ENCODE data around the gene NEAT1.

NEAT1 gene

DNA sequence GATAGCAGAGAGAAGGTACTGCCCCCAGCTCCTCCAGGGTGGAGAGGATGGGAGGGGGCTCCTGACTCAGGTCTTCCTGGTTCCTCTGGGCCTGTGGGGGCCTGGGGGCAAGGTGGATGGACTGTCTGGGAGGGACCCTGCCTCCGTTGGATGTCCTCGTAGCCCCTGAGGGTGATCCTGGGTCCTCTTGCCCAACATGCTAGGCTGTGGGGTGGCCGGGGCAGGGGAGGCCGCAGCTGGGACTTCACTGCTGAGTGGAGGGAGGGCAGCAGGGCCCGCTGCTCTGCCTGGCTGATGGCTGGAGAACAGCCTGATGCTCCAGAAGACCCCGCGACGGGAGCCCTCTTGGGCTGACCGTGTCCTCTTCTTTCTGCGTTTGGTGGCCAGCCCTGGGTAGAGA, 22.8 kb upstream of the NEAT1 start:
- TF ChIP-seq, protein P1, sequence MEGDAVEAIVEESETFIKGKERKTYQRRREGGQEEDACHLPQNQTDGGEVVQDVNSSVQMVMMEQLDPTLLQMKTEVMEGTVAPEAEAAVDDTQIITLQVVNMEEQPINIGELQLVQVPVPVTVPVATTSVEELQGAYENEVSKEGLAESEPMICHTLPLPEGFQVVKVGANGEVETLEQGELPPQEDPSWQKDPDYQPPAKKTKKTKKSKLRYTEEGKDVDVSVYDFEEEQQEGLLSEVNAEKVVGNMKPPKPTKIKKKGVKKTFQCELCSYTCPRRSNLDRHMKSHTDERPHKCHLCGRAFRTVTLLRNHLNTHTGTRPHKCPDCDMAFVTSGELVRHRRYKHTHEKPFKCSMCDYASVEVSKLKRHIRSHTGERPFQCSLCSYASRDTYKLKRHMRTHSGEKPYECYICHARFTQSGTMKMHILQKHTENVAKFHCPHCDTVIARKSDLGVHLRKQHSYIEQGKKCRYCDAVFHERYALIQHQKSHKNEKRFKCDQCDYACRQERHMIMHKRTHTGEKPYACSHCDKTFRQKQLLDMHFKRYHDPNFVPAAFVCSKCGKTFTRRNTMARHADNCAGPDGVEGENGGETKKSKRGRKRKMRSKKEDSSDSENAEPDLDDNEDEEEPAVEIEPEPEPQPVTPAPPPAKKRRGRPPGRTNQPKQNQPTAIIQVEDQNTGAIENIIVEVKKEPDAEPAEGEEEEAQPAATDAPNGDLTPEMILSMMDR (conservative IDR thresholded peaks at IDR 0.05; ENCODE audit: low read depth, low read length) = no peak
- H3K4me3 ChIP-seq (IDR thresholded peaks at IDR 0.05; ENCODE audit: insufficient read depth, low read depth, low read length) = no peak overlapping the region
- no peak overlapping the region for H3K9ac ChIP-seq
- H3K36me3 ChIP-seq (ENCODE audit: insufficient read depth) = no peaks in the 10 kb centered on the region
- H4K20me1 ChIP-seq (ENCODE audit: insufficient read depth) = no peaks in the 10 kb centered on the region
- no peaks in the 10 kb centered on the region for H3K4me1 ChIP-seq (ENCODE audit: low read depth, poor library complexity, severe bottlenecking)
- no peaks in the 10 kb centered on the region for H3K27me3 ChIP-seq (ENCODE audit: insufficient read depth, low read depth)
- no peaks in the 10 kb centered on the region for H3K79me2 ChIP-seq (ENCODE audit: insufficient read depth, low read depth)
- no peak overlapping the region for H3K4me2 ChIP-seq
- no peak overlapping the region for H3K27ac ChIP-seq
- no peak overlapping the region for H2AFZ ChIP-seq (ENCODE audit: low read depth)

DNA sequence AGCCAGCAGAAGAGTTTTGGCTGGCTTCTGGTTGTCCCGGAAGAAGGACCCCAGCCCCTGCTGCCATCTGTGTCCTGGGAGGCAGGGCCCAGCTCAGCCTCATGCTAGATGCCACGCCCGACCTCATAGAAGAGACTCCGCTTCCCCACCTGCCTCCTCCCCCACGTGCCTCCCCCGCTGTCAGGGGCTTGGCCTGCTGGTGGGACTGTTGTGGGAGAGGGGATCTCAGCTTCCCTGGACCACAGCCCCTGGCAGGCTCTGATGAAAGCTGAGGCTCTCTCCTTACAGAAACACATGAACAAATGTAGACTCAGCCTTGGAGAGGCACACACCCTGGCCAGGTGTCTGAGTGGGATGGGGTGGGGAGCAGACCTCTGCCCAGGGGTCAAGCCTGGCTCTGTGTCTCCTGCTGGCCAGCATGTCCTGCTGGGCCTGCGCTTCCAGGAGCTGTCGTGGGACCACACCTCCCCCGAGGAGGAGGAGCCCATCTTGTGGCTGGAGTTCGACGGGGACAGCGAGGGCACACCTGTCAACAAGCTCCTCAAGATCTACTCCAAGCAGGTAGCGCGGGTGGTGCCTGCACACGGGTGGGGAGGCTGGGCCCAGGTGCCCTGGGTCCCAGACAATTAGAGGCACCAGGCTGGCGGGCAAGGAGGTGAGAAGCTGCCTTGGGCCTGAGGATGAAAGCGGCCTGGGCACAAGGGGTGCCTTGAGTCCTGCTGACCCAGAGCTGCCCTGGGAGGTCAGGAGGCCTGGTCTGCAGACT, 22.1 kb upstream of the NEAT1 start:
- no peaks in the 10 kb centered on the region for H3K36me3 ChIP-seq (ENCODE audit: insufficient read depth)
- no peaks in the 10 kb centered on the region for H3K4me1 ChIP-seq (ENCODE audit: low read depth, poor library complexity, severe bottlenecking)
- H3K9ac ChIP-seq = no peak overlapping the region
- no peak overlapping the region for H2AFZ ChIP-seq (ENCODE audit: low read depth)
- no peaks in the 10 kb centered on the region for H3K79me2 ChIP-seq (ENCODE audit: insufficient read depth, low read depth)
- H3K4me2 ChIP-seq = no peak overlapping the region
- H3K27ac ChIP-seq = no peak overlapping the region
- no peak overlapping the region for H3K4me3 ChIP-seq (IDR thresholded peaks at IDR 0.05; ENCODE audit: insufficient read depth, low read depth, low read length)
- TF ChIP-seq, protein P1 (conservative IDR thresholded peaks at IDR 0.05; ENCODE audit: low read depth, low read length) = no peak
- H4K20me1 ChIP-seq (ENCODE audit: insufficient read depth) = no peaks in the 10 kb centered on the region
- H3K27me3 ChIP-seq (ENCODE audit: insufficient read depth, low read depth) = no peaks in the 10 kb centered on the region

DNA sequence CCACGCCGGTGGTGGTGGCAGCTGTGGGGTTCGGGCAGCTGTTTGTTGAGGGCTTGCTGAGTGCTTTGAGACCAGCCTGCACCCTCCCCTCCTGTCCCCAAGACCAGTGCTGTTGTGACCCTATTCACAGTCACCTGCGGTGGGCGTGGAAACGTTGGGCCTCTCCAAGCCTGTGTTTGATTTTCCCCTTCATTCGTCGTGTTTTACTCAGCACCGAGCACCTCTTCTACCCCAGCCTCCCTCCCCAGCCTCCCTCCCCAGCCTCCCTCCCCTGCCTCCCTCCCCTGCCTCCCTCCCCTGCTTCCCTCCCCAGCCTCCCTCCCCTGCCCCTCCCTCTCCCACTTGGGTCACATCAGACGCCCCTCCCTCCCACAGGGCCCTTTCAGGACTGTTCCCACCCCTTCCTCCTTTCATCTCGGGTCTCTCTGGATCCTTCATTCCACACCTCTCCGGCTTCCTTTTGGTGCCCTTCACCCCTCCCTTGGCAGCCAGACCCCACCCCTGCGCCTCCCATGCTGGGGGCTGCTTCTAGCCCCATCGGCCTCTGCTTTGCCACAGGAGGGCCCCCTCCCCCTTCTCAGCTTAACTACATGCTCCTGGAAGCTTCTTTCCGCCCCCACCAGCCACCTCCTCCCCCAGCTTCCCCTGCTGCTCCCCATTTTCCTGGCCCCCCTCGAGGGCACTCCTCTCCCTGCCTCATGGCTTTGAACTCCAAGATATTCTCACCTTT, 21.4 kb upstream of the NEAT1 start:
- H3K4me3 ChIP-seq (IDR thresholded peaks at IDR 0.05; ENCODE audit: insufficient read depth, low read depth, low read length) = no peak overlapping the region
- TF ChIP-seq, protein P1 (conservative IDR thresholded peaks at IDR 0.05; ENCODE audit: low read depth, low read length) = no peak
- no peak overlapping the region for H3K9ac ChIP-seq
- no peak overlapping the region for H3K27ac ChIP-seq
- no peaks in the 10 kb centered on the region for H3K79me2 ChIP-seq (ENCODE audit: insufficient read depth, low read depth)
- no peaks in the 10 kb centered on the region for H3K4me1 ChIP-seq (ENCODE audit: low read depth, poor library complexity, severe bottlenecking)
- no peaks in the 10 kb centered on the region for H4K20me1 ChIP-seq (ENCODE audit: insufficient read depth)
- H3K36me3 ChIP-seq (ENCODE audit: insufficient read depth) = no peaks in the 10 kb centered on the region
- H3K4me2 ChIP-seq = no peak overlapping the region
- H3K27me3 ChIP-seq (ENCODE audit: insufficient read depth, low read depth) = no peaks in the 10 kb centered on the region
- H2AFZ ChIP-seq (ENCODE audit: low read depth) = no peak overlapping the region

DNA sequence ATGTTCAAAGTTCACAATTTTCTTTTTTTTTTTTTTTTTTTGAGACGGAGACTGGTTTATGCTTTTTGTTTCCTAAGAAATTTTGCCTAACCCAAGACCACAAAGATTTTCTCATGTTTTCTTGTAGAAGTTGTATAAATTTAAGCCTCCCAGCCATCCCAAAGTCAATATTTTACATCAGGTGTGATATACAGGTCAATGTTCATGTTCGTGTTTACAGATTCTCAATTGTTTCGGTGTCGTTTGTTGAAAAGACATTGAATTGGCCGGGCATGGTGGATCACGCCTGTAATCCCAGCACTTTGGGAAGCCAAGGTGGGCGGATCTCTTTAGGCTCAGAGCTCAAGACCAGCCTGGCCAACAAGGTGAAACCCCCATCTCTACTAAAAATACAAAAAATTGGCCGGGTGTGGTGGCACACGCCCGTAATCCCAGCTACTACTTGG, 20.8 kb upstream of the NEAT1 start:
- H3K4me1 ChIP-seq (ENCODE audit: low read depth, poor library complexity, severe bottlenecking) = no peaks in the 10 kb centered on the region
- H3K27me3 ChIP-seq (ENCODE audit: insufficient read depth, low read depth) = no peaks in the 10 kb centered on the region
- no peak overlapping the region for H3K4me3 ChIP-seq (IDR thresholded peaks at IDR 0.05; ENCODE audit: insufficient read depth, low read depth, low read length)
- H3K9ac ChIP-seq = no peak overlapping the region
- no peak overlapping the region for H2AFZ ChIP-seq (ENCODE audit: low read depth)
- H3K79me2 ChIP-seq (ENCODE audit: insufficient read depth, low read depth) = no peaks in the 10 kb centered on the region
- no peak overlapping the region for H3K4me2 ChIP-seq
- TF ChIP-seq, protein P1 (conservative IDR thresholded peaks at IDR 0.05; ENCODE audit: low read depth, low read length) = no peak
- no peaks in the 10 kb centered on the region for H3K36me3 ChIP-seq (ENCODE audit: insufficient read depth)
- no peaks in the 10 kb centered on the region for H4K20me1 ChIP-seq (ENCODE audit: insufficient read depth)
- H3K27ac ChIP-seq = no peak overlapping the region
